ES-I3 (cell line): ENCODE results near the gene SLC41A2.

Source experiments
- H3K36me3 ChIP-seq: 2 replicates; pipeline ENCODE4 v1.6.1; 2013; ENCODE audit warnings: mild to moderate bottlenecking, low read length, control low read depth, moderate library complexity; ENCODE audit not compliant: insufficient read depth
- H3K4me1 ChIP-seq: 2 replicates; pipeline ENCODE4 v1.6.1; 2013; ENCODE audit warnings: mild to moderate bottlenecking, control low read depth, low read length; ENCODE audit not compliant: insufficient read depth
- H3K9ac ChIP-seq: 2 replicates; pipeline ENCODE4 v1.6.1; 2013; ENCODE audit warnings: low read depth, mild to moderate bottlenecking, low read length, moderate library complexity
- H3K9me3 ChIP-seq: 2 replicates; pipeline ENCODE4 v1.6.1; 2013; ENCODE audit warnings: mild to moderate bottlenecking, low read length, moderate library complexity; ENCODE audit not compliant: control insufficient read depth, insufficient read depth

SLC41A2 gene

DNA sequence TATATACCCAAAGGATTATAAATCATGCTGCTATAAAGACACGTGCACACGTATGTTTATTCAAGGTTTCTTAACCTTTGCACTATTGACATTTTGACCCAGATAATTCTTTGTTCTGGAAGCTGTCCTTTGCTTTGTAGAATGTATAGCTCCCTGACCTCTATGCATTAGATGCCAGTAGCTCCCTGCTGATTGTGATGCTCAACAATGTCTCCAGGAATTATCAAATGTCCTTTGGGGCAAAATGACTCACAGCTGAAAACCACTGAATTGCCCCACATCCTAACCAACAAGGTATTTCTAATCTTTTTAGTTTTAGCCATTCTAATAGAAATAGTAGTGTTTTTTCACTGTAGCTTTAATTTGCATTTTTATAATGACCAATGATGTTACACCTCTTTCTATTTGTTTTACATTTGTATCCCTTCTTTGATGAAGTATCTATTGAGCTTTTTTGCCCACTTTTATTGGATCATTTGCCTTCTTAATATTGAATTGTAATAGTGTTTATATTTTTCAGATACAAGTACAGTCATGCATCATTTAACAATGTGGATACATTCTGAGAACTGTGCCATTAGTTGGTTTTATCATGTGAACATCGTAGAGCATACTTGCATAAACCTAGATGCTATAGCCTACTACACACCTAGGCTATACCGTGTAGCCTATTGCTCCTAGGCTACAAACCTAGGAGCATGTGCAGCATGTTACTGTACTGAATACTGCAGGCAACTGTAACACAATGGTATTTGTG is 17.7 kb upstream of the SLC41A2 start:
- Histone ChIP-seq H3K36me3 (no peaks in the 10 kb centered on the region), H3K4me1 (no peaks in the 10 kb centered on the region), H3K9me3 (no peaks in the 10 kb centered on the region), H3K9ac (no peak overlapping the region)

DNA sequence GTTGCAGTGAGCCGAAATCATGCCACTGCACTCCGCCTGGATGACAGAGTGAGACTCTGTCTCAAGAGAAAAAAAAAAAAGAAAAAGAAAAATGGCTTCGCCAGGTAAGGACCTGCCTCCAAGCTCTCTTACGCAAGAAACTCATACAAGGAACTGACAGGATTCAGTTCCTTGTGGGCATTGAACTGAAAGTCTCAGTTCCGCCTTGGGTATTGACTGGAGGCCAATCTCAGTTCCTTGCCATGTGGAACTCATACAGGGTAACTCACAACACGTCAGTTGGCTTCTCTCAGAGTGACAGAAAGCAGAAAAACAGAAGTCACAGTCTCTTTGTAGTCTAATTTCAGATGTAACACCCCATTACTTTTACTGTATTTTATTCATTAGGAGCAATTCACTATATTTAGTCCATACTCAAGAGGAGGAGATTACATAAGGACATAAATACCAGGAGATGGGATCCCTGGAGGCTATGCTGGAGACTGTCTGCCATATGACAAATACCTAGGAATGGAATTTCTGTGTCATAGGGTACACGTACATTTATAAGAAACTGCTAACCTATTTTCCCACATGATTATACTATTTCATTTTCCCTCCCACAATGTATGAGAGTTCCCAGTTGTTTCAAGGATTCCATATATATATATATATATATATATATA is 16.7 kb upstream of the SLC41A2 start:
- H3K36me3 ChIP-seq, result no peaks in the 10 kb centered on the region
- no peak overlapping the region for H3K9ac ChIP-seq
- no peaks in the 10 kb centered on the region for H3K4me1 ChIP-seq
- H3K9me3 ChIP-seq, result no peaks in the 10 kb centered on the region

DNA sequence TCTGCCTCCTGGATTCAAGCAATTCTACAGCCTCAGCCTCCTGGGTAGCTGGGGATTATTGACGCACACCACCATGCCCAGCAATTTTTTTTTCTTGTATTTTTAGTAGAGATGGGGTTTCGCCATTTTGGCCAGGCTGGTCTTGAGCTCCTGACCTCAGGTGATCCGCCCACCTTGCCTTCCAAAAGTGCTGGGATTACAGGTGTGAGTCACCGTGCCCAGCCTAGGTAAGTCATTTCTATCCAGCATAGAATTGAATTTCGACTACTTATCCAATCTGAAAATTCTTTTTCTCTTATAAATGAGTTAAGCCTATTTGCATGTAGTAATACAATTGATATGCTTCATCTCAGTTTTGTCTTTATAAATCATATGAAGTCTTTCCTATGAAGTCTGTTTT is 15.2 kb upstream of the SLC41A2 start:
- H3K9me3 ChIP-seq, result no peaks in the 10 kb centered on the region
- no peak overlapping the region for H3K9ac ChIP-seq
- no peaks in the 10 kb centered on the region for H3K4me1 ChIP-seq
- H3K36me3 ChIP-seq, result no peaks in the 10 kb centered on the region

DNA sequence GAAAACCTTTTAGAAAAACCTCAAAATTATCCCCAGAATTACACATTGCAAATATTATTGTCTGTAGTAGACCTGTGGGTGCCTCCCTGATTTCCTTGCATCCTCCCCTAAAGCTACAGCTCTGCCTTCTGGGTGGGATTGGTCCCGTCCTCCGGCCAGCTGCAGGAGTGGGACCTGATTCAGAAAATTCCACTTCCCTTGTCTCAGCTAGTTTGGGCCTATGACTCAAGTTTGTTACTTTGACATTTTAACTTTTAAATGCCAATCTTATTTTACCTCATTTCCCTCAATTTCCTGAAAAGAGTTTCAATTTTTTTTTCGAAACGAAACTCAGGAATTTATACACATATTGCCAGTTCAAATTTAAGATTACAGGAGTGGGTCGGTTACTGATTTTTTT is 13.2 kb upstream of the SLC41A2 start:
- Histone ChIP-seq H3K36me3 (no peaks in the 10 kb centered on the region), H3K9me3 (no peaks in the 10 kb centered on the region), H3K4me1 (no peaks in the 10 kb centered on the region), H3K9ac (no peak overlapping the region)

DNA sequence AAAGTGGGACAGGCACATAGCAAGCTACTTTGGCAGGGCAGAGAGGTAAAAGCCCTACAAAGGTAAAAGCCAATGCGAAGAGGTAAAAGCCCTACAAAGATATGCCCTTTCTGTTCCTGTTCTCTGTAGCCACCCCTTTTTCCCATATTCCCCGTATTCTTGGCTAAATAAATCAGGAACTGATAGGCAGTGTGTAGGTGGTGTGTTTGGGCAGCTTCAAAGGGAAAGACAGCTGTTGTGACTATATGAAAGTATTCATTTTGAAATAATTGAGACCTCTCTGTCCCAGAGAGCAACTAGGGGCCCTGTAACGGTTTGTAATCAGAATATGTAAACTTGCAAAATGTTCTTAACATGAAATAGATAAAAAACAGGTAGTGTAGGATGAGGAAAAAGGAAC is 11.3 kb upstream of the SLC41A2 start:
- H3K9ac ChIP-seq, result no peak overlapping the region

DNA sequence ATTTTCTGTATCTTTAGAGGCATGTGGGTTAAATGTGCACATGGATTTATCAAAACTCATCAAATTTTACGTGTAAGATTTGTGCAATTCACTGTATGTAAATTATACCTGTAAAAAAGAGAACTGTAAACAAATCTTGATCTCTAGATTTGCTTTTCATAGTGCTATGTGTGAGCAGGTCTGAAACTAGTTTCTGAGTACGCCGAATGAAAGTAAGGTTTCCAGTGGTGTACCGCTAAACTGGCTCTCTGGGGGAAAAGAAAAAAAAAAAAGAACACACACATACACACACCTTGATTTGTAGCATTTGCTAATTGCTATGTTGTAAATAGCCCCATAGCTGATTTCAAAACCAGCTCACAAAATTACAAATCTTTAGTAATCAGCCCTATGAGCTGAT is 8.6 kb upstream of the SLC41A2 start:
- Histone ChIP-seq H3K4me1 (no peaks in the 10 kb centered on the region), H3K36me3 (no peaks in the 10 kb centered on the region), H3K9me3 (peaks cover 3% of the 10 kb centered on the region; the same call in 1 of the 2 replicates), H3K9ac (no peak overlapping the region)

More for the DNA sequence above, 11.3 kb upstream of the SLC41A2 start:
- H3K9me3 ChIP-seq, result peaks cover 3% of the 10 kb centered on the region; the same call in 1 of the 2 replicates
- no peaks in the 10 kb centered on the region for H3K36me3 ChIP-seq
- H3K4me1 ChIP-seq, result no peaks in the 10 kb centered on the region

GRCh38 chr12:104964856-104965205 is 6.7 kb upstream of the SLC41A2 start:
- peaks cover 4% of the 10 kb centered on the region; the same call in 1 of the 2 replicates for H3K4me1 ChIP-seq
- H3K36me3 ChIP-seq, result no peaks in the 10 kb centered on the region
- H3K9me3 ChIP-seq, result peaks cover 3% of the 10 kb centered on the region; the same call in 1 of the 2 replicates
- H3K9ac ChIP-seq, result no peak overlapping the region

DNA sequence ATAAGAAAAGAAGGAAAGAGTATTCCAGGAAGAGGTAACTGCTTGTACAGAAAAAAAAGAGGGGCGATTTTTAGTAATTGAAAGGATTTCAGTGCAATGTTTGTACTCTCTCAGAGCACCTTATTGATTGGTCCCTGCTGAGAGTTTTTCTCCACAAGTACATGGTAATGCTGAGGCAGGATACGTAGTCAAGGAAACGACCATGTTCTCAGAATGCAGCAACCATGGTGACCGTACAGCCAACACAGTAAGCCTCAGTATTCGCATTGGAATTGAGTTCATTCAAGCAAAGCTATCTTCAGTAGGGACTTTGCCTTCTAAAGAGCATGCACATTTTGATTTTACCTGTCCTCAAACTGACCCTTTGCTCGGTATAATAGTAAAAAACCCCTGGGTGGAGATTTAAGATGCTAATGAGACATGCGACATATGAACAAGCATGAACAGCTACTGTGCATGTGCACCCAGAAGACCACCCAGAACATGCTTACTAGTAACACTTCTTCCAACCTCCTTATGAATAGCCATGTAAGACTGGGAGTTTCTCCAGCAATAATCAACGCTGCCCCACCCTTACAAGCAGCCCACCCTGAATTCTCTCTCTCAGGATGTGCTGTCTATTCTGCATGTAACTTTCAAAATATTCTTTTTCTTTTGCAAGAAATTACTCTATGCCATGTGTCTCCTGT is 6.2 kb upstream of the SLC41A2 start:
- Histone ChIP-seq H3K9me3 (peaks cover 3% of the 10 kb centered on the region; the same call in 1 of the 2 replicates), H3K36me3 (no peaks in the 10 kb centered on the region), H3K4me1 (peaks cover 7% of the 10 kb centered on the region), H3K9ac (no peak overlapping the region)

DNA sequence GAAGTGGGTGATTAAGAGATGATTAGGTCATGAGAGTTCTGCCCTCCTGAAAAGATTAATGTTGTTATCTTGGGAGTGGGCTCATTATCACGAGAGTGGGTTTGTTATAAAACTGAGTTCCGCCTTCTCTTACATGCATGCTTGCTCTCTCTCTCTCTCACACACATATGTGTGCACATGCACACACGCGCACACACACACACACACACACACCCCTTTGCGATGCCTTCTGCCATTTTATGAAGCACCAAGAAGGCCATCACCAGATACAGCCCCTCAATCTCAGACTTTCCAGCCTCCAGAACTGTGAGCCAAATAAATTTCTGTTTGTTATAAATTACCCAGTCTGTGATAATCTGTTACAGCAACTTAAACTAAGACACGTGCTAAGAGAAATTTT is 5.7 kb upstream of the SLC41A2 start:
- H3K36me3 ChIP-seq, result no peaks in the 10 kb centered on the region
- peaks cover 13% of the 10 kb centered on the region for H3K4me1 ChIP-seq
- peaks cover 3% of the 10 kb centered on the region; the same call in 1 of the 2 replicates for H3K9me3 ChIP-seq

DNA sequence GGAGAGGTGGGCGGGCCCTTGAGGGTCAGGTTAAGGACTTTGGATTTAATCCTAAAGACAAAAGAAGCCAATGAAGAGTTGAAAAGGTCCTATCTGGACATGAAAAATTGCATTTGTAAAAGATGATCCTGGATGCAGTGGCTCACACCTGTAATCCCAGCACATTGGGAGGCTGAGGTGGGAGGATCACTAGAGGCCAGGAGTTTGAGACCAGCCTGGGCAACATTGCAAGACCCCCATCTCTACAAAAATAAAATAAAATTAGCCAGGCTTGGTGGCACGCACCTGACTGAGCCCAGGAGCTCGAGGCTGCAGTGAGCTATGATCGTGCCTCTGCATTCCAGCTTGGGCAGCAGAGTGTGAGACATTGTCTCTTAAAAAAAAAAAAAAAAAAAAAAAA is 2.4 kb upstream of the SLC41A2 start:
- Histone ChIP-seq H3K4me1 (peaks cover 13% of the 10 kb centered on the region), H3K36me3 (no peaks in the 10 kb centered on the region), H3K9ac (no peak overlapping the region), H3K9me3 (no peaks in the 10 kb centered on the region)

More for the DNA sequence above, 5.7 kb upstream of the SLC41A2 start:
- no peak overlapping the region for H3K9ac ChIP-seq

GRCh38 chr12:104959335-104959841 is 1.3 kb upstream of the SLC41A2 start:
- Histone ChIP-seq H3K9me3 (no peaks in the 10 kb centered on the region), H3K9ac (no peak overlapping the region; the same call in 1 of the 2 replicates), H3K4me1 (peaks cover 13% of the 10 kb centered on the region), H3K36me3 (no peaks in the 10 kb centered on the region)

DNA sequence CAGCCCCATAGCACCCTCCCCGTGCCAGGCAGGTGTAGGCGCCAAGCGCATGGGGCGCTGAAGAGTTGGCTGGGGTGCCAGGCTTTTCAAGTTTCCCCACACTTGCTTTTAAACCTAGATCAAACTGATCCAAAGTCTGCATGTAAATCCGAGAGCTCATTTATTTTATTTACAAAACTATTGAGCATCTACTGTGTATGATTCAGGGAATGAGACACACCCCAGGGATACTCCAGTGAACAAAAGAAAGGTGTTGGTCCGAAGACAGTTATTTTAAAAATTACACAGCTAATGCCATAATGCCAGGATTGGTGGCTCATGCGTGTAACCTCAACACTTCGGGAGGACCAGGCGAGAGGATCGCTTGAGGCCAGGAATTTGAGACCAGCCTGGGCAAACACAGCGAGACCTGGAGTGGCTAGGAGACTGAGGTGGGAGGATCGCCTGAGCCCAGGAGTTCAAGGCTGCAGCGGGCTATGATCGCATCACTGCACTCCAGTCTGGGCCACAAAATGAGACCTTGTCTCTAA is 780 bp upstream of the SLC41A2 start:
- Histone ChIP-seq H3K36me3 (no peaks in the 10 kb centered on the region), H3K9ac (peak overlapping the region; percentile 81), H3K4me1 (peaks cover 13% of the 10 kb centered on the region), H3K9me3 (no peaks in the 10 kb centered on the region)

GRCh38 chr12:104957719-104958000 is 430 bp downstream of the SLC41A2 start:
- Histone ChIP-seq H3K36me3 (no peaks in the 10 kb centered on the region), H3K4me1 (peaks cover 13% of the 10 kb centered on the region), H3K9me3 (no peaks in the 10 kb centered on the region), H3K9ac (peak overlapping the region; percentile 81; the same call in 1 of the 2 replicates)

- Histone ChIP-seq H3K4me1 (peaks cover 13% of the 10 kb centered on the region), H3K36me3 (no peaks in the 10 kb centered on the region), H3K9ac (peak overlapping the region; percentile 81; the same call in 1 of the 2 replicates), H3K9me3 (no peaks in the 10 kb centered on the region)
Observed at GRCh38 chr12:104956870-104957718, 996 bp downstream of the SLC41A2 start.
